Adrenal gland (tissue), 12 donors: ENCODE measurements around the gene OAT. TPM values are rescaled to one million over a fixed set of nuclear protein-coding genes. Genes with fewer than 3 reads are reported as not detected.

ENCODE experiments used
- DNase-seq, 7 donors: peaks; one replicate each; pipeline ENCODE4 v3.0.0-alpha.2; 2019 to 2020
- H3K27ac ChIP-seq, 5 donors: fragments of 200-600 bp; sonication (generic) in 4 of 5; 1 replicate in 3 of 5; 2 replicates in 2 of 5; pipeline versions ENCODE4 v1.5.1 to v1.8.0; 2016 to 2020; ENCODE audit warnings: mild to moderate bottlenecking in 1 of 5
- H3K27me3 ChIP-seq: fragments of 200-600 bp; 2 replicates; pipeline ENCODE4 v1.8.0; 2021
- H3K36me3 ChIP-seq, 2 donors: fragments of 200-600 bp; replicated peaks in 1 of 2; 1 replicate in 1 of 2; 2 replicates in 1 of 2; pipeline versions ENCODE4 v1.5.1 to v1.8.0; 2018 to 2022
- H3K4me1 ChIP-seq, 2 donors: fragments of 200-600 bp; replicated peaks in 1 of 2; 1 replicate in 1 of 2; 2 replicates in 1 of 2; pipeline versions ENCODE4 v1.5.1 to v1.8.0; 2018 to 2021
- H3K4me3 ChIP-seq, 4 donors: fragments of 200-600 bp; sonication (generic) in 3 of 4; one replicate each; pipeline ENCODE4 v1.5.1; 2016 to 2018
- H3K9me3 ChIP-seq, 3 donors: fragments of 200-600 bp; sonication (generic) in 1 of 3; replicated peaks in 1 of 3; 1 replicate in 2 of 3; 2 replicates in 1 of 3; pipeline versions ENCODE4 v1.5.1 to v1.8.0; 2016 to 2021
- POLR2A ChIP-seq, 2 donors: fragments of 450-650 bp; IDR thresholded peaks; one replicate each; pipeline ENCODE4 v1.6.1; 2017; ENCODE audit warnings: antibody characterized with exemption in 2 of 2, mild to moderate bottlenecking in 2 of 2, moderate library complexity in 1 of 2
- WGBS, 4 donors: extraction: QIAGEN DNeasy Blood & Tissue Kit in 2 of 4; methylation state at CpG; one replicate each; pipeline versions ENCODE4 v1.1.5 to v1.1.7; 2013 to 2017; 5-methylcytosine and 5-hydroxymethylcytosine counted together
- intact Hi-C, 2 donors: fragments of 100-400 bp; cut with DNase I; formaldehyde crosslinking; loops; one replicate each; pipeline versions ENCODE4 v1.14.1 to v1.15.0; 2022 to 2023
- polyA plus RNA-seq, 3 donors: library from polyadenylated mRNA; stranded (reverse); fragments of 200-250 nt in 2 of 3; fragments of 350-450 nt in 1 of 3; fragmentation: Illumina TruSeq in 1 of 3; extraction: RNeasy Lipid Tissue Mini Kit (QIAGEN cat#74804) in 1 of 3; gene quantifications; one replicate each; pipeline ENCODE4 v1.2.3, GENCODE V29; 2013 to 2014
- total RNA-seq, 9 donors: library from RNA; depleted of rRNA in 4 of 9; stranded (reverse); fragments of >200 nt in 4 of 9; fragments of 120-200 nt in 1 of 9; fragmentation: NEBNext Ultra II Directional in 1 of 9; extraction: Animal tissue kit (Norgen Biotek cat#: 25700) in 1 of 9; gene quantifications; one replicate each; pipeline versions ENCODE4 v1.1.0 to v1.2.4, GENCODE V29; 2013 to 2023
- TF ChIP-seq, protein P1 (sequence below), 6 experiments: fragments of 450-650 bp in 4 of 6; fragments of 200-600 bp in 2 of 6; sonication (generic) in 1 of 6; IDR thresholded peaks; 1 replicate in 5 of 6; 2 replicates in 1 of 6; pipeline versions ENCODE4 v1.5.1 to v1.8.0; 2016 to 2021; ENCODE audit warnings: antibody characterized with exemption in 6 of 6, mild to moderate bottlenecking in 2 of 6, moderate library complexity in 1 of 6
- donor health status: healthy with polysubstance abuse.
- donor health status: Bipolar disorder and iron deficiency.
- donor health status: DM: yes; HTN: yes; CAD: no.
- donor health status: DM: no; HTN: no; CAD: no.
- donor health status: DM: no; HTN: no; CAD: no.
- donor health status: DM: yes; HTN: yes; CAD: no.

The OAT gene
- total and polyA plus RNA-seq, 12 donors: 39.7 to 244 (median 159) TPM

DNA sequence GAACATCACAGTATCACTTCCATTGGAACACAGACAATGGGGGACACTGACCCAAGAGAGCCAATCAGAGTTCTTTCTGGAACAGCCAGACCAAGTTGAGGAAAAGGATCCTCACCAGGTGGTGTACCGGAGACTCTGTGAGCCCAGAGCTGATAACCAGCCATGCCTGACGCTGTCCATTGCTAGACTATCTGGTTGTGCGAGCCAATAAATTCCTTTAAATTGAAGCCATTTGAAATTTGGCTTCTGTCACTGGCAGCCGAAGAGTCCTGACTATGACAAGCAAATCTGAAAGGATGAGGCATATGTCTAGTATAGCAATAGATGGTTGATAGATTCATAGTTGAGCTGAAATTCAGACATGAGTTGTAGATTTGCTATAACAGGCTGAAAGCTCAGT is 39.8 kb upstream of the OAT start:
- 91 to 95% (median 94%) methylated on average over 4 of the region's 4 CpGs for WGBS, 4 donors
- H3K27ac ChIP-seq: no peak overlapping the region
- H3K27me3 ChIP-seq: no peaks in the 10 kb centered on the region
- no peak overlapping the region for H3K4me3 ChIP-seq
- H3K9me3 ChIP-seq: no peaks in the 10 kb centered on the region
- no peak for DNase-seq
- TF ChIP-seq, protein P1, sequence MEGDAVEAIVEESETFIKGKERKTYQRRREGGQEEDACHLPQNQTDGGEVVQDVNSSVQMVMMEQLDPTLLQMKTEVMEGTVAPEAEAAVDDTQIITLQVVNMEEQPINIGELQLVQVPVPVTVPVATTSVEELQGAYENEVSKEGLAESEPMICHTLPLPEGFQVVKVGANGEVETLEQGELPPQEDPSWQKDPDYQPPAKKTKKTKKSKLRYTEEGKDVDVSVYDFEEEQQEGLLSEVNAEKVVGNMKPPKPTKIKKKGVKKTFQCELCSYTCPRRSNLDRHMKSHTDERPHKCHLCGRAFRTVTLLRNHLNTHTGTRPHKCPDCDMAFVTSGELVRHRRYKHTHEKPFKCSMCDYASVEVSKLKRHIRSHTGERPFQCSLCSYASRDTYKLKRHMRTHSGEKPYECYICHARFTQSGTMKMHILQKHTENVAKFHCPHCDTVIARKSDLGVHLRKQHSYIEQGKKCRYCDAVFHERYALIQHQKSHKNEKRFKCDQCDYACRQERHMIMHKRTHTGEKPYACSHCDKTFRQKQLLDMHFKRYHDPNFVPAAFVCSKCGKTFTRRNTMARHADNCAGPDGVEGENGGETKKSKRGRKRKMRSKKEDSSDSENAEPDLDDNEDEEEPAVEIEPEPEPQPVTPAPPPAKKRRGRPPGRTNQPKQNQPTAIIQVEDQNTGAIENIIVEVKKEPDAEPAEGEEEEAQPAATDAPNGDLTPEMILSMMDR (IDR thresholded peaks at IDR 0.05): no peak
- no peak for TF ChIP-seq POLR2A (IDR thresholded peaks at IDR 0.05)
- intact Hi-C loops: no loop called here
- no peaks in the 10 kb centered on the region for H3K36me3 ChIP-seq
- H3K4me1 ChIP-seq: peaks cover 5 to 9% of the 10 kb centered on the region in 2 donors

DNA sequence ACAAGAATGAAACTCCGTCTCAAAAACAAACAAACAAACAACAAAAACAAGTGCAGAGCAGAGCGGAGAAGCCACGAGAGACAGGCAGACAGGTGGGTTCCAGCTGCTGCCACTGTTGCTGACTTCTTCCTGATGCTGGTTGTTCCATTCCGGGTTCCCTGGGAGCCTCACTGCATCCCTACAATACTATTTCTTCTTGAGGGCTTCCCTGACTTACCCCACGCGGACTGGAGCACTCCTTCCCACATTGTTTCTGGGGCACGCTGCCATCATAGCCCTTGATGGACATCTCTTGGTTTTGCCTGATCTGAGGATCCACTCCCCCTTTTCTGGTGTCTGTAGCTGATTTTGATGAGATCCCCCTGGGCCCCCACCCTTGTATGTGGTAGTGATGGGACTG is 36.7 kb upstream of the OAT start:
- no peak overlapping the region for H3K4me3 ChIP-seq
- no peaks in the 10 kb centered on the region for H3K36me3 ChIP-seq
- H3K27me3 ChIP-seq: peaks cover 21% of the 10 kb centered on the region
- WGBS, 4 donors: 65 to 69% (median 67%) methylated on average over 7 of the region's 7 CpGs
- no peak overlapping the region for H3K27ac ChIP-seq
- H3K9me3 ChIP-seq: no peaks in the 10 kb centered on the region
- intact Hi-C loops: no loop called here
- DNase-seq: no peak
- TF ChIP-seq, protein P1 (IDR thresholded peaks at IDR 0.05): no peak
- no peaks in the 10 kb centered on the region for H3K4me1 ChIP-seq

DNA sequence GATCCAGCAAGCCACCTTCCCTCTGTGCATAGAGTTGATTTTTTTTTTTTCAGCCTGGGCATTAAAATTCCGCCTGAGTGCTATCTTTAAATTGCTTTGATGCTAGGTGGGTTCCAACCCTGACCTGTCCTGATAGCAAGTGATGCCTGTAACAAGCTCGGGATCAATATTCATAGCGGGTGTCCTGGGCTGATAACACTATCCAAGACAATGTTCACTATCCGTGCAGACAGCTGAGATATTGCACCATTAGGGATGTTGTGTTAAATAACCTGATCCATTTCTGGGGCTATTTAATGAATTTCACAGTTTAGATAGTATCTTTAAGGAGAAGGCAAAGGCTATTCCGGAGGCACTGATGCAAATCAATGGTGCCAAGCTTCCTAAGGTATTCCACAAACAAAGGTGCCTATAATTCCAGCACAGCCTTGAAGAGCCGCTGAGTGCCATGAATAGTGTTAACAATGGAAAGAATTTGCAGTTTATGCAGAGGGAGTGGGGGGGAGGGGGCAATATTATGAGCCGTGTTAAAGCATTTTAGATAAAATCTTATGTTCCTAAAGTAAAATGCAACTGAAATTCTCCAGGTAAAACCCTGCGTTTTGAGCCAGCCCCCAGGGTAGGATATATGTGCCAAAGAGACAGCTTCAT is 35.4 kb upstream of the OAT start:
- H3K4me1 ChIP-seq: peaks cover 7 to 10% of the 10 kb centered on the region in 2 donors
- H3K36me3 ChIP-seq: no peaks in the 10 kb centered on the region
- H3K9me3 ChIP-seq: no peaks in the 10 kb centered on the region
- WGBS, 4 donors: 20 to 27% (median 25%) methylated on average over 8 of the region's 8 CpGs
- H3K27ac ChIP-seq: no peak overlapping the region
- no peak overlapping the region for H3K4me3 ChIP-seq
- intact Hi-C loops: no loop called here
- H3K27me3 ChIP-seq: peaks cover 33% of the 10 kb centered on the region
- DNase-seq: no peak
- TF ChIP-seq POLR2A (IDR thresholded peaks at IDR 0.05): no peak
- TF ChIP-seq, protein P1 (IDR thresholded peaks at IDR 0.05): no peak

DNA sequence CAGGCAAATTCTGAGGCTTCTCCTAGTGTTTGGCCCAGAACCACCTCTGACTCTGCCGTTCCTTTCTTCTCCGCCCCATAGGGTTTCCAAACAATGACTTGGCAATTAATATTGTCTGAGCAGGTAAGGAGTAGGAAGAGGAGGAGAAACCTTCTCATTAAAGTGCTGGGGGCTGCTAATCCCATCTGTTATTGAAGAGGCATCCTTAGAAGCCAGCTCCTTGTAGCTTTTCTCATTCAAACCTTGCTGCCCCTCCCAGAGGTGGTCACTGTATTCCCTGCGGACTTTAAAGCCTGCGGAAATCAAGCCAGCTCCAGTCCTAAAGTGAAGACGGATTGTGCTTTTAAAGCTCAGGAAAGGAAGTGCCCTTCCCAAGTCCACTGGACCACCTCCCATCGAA is 32.6 kb upstream of the OAT start:
- WGBS, 4 donors: 29 to 36% (median 29%) methylated on average over 6 of the region's 6 CpGs
- peaks cover 7 to 30% of the 10 kb centered on the region in 2 donors for H3K4me1 ChIP-seq
- intact Hi-C loops: no loop called here

More for the DNA sequence above, 32.6 kb upstream of the OAT start:
- Histone ChIP-seq H3K4me3 (no peak overlapping the region), H3K27ac (no peak overlapping the region), H3K36me3 (no peaks in the 10 kb centered on the region), H3K9me3 (no peaks in the 10 kb centered on the region), H3K27me3 (peaks cover 61% of the 10 kb centered on the region)
- DNase-seq: no peak
- no peak for TF ChIP-seq POLR2A (IDR thresholded peaks at IDR 0.05)
- TF ChIP-seq, protein P1 (IDR thresholded peaks at IDR 0.05): no peak
